Loucy (cell line): ENCODE results near the gene SLCO2B1.

Experiments used
- CTCF ChIP-seq: fragments of 200-600 bp; sonication (generic); conservative IDR thresholded peaks from 2 replicates; pipeline ENCODE4 v1.5.1; 2014; ENCODE audit warnings: mild to moderate bottlenecking, antibody characterized with exemption, low read length
- EZH2phosphoT487 ChIP-seq: fragments of 200-600 bp; IDR thresholded peaks from 2 replicates; pipeline ENCODE4 v1.6.1; 2018; ENCODE audit warnings: antibody characterized with exemption, mild to moderate bottlenecking, moderate library complexity, borderline replicate concordance

GRCh38 chr11:75141166-75141565 lies 9.7 kb upstream of the SLCO2B1 start:
- TF ChIP-seq CTCF (no peak), EZH2phosphoT487 (no peak)
